ENCODE measurements around the gene BICDL2.

The BICDL2 gene

DNA sequence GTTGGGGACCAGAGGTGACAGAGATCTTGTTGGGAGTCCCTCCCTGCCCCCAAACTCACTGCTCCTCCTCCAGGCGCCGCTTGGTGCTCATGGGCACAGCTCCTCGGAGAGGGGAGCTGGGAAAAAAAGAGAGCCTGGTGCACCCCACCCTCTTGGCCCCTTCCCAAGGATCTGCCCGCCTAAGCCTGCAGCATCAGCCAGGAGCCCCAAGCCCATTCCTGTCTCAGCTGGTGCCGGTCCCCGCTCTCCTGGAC, 13.4 kb downstream of the BICDL2 start:
- FAIRE-seq: no peak

DNA sequence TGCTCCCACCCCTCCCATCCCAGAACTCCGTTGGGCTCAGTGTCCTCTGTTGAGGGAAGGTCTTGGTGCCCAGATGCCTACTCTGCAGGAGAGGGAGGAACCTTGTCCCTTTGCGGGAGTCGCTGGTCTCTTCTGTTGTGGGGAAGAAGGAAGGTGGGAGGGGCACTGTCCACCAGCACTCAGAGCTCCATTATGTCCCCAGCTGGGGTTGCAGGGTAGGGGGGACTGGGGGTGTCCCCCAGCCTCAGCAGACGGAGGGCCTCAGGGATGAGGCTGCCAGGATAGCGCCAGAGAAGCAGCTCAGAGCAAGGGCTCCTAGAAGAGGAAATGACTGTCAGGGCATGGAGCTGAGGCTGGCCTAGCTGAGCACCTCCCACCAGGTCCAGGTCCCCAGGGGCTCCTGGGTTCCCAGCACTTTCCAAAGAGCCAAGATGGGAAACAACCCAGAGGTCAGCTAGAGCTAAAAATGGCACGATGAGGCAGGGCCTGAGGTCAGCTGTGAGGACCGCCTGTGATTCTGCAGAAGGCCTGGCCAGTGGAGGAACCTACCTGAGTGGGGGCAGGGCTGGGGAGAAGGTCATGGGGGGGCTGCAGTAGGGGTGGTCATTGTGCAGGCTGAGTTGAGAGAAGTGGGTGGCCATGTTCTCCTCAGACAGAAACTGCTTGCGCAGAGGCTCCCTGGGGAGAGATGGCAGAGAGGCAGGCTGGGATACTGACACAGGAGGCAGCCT, 13.9 kb downstream of the BICDL2 start:
- FAIRE-seq: no peak

DNA sequence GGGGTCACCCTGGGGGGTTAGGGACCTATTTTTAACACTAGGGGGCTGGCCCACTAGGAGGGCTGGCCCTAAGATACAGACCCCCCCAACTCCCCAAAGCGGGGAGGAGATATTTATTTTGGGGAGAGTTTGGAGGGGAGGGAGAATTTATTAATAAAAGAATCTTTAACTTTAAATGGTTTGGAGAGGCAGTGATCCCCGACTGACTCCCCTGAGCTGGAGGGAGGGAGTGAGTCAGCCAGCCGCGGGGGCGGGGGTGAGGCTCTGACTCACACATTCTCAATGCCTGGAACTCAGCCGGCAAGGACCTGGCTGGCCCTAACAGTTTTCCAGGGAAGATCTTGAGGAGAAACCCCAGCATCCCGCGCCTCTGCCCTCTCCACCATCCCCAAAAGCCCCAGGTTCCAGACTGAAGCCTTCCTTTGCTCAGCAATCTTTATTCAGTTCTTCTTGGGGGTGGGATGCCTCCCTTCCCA, 14.5 kb downstream of the BICDL2 start:
- FAIRE-seq: no peak

DNA sequence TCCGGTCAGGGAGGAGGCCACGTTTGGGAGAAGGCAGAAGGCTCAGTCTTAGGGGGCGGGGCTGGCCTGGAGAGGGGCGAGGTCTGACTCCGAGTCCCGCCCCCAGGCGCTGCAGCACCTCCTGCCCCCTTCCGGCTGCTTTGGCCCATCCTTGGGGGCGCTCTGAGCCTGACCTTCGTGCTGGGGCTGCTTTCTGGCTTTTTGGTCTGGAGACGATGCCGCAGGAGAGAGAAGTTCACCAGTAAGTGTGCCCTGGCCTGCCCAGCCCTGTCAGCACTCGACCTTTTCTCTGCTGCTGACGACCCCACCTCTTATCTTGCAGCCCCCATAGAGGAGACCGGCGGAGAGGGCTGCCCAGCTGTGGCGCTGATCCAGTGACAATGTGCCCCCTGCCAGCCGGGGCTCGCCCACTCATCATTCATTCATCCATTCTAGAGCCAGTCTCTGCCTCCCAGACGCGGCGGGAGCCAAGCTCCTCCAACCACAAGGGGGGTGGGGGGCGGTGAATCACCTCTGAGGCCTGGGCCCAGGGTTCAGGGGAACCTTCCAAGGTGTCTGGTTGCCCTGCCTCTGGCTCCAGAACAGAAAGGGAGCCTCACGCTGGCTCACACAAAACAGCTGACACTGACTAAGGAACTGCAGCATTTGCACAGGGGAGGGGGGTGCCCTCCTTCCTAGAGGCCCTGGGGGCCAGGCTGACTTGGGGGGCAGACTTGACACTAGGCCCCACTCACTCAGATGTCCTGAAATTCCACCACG, 15.1 kb downstream of the BICDL2 start:
- FAIRE-seq: no peak

DNA sequence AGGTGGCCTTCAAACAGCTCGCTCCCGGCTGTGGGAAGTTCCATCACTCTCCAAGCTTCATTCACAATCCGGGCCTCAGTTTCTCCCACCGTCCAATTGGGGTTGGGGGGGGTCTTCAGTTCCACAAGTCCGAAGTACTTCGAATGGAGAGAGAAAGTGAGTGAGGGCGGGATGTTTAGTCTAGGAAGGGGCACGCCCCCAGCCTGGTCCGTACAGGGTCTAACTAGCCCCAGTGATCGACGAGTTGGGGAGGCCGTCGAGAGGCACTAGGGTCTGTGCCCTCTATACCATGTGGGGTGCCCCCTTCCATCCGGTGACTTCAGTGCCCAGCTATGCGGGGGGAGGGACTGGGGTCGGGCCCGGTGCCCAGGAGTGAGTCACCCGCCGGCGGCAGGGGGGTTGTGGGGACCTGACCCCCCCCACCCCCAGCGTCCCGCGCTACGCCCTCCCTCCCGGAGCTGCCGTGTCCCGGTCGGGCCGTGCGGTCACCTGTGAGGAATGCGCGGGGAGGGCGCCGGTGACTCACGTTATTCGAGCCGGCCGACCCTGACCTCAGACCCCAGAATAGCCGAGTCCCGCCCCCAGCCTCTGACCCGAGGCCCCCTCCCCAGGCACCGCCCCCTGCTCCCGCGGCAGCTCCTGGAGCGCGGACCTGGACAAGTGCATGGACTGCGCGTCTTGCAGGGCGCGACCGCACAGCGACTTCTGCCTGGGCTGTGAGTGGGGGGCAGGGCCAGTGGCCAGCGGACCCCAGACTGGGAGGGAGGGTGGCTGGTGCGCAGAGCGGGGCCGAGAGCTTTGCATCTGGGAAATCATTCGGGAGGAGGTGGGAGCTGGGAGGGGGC, 15.9 kb downstream of the BICDL2 start:
- FAIRE-seq: no peak

DNA sequence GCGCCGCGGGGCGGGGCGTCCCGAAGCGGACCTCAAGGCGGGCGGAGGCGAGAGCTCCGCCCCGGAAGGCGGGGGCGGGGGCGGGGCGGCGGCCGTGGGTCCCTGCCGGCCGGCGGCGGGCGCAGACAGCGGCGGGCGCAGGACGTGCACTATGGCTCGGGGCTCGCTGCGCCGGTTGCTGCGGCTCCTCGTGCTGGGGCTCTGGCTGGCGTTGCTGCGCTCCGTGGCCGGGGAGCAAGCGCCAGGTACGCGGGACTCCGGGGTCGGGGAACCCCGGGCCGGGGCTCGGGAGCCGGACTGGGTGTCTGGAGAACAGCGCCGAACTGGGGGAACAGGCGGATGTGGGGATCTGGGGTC, 16.5 kb downstream of the BICDL2 start, which contains the start of gene TNFRSF12A:
TNFRSF12A (plus strand) TSS at position 122 of the 357 bp plus-strand sequence; CDS start at position 152, 30 bp downstream.
- FAIRE-seq: no peak

DNA sequence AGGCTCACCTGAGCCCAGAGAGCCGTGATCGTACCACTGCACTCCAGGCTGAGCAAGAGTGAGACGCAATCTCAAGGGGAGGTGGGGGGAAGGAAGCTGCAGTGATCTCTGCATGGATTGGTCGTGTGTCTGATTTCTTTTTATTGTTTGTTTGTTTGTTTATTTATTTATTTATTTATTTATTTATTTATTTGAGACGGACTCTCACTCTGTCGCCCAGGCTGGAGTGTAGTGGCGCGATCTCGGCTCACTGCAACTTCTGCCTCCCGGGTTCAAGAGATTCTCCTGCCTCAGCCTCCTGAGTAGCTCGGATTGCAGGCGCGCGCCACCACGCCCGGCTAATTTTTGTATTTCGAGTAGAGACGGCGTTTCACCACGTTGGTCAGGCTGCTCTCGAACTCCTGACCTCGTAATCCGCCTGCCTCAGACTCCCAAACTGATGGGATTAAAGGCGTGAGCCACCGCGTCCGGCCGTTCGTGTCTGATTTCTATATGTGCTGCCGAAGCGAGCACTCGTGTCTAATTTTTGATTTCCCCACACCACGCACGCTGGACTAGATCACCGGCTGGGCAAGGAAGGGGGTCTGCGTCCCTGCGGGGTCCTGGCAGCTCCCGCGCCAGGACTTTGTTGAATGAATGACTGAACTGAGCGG, 17.0 kb downstream of the BICDL2 start:
- no peak for FAIRE-seq

DNA sequence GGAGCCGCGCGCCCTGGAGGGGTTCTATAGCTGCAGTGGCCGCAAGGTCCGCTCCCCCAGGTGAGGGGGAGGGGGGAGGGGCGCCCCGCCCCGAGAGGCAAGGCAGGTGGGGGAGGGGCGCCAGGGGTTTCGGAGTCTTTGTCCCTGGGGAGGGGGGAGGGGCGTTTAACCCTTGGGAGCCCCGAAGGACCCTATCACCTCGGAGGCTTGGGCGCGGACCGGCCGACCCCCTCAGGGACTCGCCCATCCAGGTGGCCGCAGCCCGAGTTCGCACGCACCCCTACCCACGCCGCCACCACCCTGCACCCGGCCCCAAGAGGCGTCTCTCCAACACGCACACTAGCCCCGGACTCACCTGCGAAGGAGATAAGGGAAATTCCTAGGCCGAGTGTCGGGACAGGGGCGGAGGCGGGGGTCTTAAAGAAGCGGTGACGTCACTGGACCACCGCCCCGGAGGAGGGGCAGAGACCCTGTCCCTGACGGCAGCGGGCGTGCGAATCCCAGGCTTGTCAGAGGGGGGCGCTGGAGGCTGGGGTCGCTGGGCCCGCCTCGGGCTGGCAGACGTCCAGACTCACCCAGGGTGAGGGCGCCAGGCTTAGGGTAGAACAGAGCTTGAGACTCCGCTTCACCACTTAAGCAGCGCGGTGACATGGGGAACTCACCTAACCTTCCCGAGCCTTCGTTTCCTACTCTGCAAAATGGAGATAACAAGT, 18.8 kb downstream of the BICDL2 start, which contains the start of gene CLDN6:
CLDN6 (minus strand) TSS at position 390 of the 713 bp plus-strand sequence. CDS start 2,162 bp downstream, outside the sequence.
- no peak for FAIRE-seq

DNA sequence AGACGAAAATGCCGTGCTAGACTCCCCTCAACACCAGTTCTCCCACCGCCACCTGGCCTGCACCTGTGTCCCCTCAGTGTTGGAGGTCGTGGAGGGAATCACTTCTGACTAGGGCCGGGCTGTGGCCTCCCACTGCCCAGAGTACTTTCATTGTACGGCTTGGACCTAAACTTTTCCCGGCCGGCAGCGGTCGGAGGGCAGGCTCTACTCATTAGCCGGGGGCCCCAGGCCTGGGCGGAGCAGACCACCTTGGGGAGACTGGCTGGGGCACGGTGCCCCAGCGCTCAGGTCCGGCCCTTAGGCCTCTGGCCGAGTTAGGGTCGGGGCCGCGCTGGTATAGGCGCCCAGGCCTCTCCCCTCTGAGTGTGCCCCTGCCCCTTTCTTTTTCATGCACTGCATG, 19.4 kb downstream of the BICDL2 start:
- FAIRE-seq: no peak

DNA sequence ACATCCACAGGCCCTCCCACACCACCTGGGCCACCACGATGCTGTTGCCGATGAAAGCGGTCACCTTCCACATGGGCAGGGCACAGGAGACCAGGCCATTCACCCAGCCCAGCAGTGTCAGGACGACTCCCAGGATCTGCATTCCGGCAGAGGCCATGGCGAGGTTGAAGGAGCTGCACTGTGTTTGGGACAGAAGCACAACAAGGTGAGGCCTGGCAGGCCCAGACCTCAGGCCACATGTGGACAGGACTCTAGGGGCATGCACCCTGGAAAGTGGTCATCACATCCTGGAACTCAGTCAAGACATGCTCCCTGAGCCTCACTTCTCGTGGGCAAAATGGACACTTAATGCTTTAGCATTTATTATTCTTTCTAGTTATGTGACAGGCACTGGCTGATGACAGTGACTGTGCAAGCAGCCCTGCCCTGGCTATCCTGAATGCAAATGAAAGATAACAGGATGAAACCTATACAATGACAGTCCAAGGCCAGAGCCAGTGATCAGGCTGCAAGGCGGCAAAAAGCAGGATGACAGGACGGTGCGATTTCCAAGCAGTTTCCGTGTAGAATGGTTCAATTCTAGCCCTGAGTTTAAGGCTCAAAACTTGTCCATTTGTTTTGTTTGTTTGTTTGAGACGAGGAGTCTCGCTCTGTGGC, 20.8 kb downstream of the BICDL2 start:
- FAIRE-seq: no peak

DNA sequence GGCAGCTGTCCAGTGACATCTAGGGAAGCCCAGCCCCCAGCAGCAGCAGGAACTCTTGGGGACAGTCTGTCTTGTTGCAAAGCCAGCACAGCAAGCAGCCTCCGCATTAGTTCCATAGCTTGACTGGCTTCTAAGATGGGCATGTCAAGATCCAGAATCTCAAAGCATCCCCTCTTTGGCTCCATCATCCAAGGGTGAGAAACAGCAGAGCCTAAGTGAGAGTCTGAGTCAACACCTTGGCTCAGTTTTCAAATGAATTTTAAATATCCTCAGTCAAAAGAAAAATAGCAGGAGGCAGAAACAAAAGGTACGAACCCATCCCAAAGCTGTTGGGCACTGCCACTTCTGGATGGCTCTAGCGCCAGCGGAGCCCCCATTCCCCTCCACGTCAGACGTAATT, 21.8 kb downstream of the BICDL2 start:
- no peak for FAIRE-seq

DNA sequence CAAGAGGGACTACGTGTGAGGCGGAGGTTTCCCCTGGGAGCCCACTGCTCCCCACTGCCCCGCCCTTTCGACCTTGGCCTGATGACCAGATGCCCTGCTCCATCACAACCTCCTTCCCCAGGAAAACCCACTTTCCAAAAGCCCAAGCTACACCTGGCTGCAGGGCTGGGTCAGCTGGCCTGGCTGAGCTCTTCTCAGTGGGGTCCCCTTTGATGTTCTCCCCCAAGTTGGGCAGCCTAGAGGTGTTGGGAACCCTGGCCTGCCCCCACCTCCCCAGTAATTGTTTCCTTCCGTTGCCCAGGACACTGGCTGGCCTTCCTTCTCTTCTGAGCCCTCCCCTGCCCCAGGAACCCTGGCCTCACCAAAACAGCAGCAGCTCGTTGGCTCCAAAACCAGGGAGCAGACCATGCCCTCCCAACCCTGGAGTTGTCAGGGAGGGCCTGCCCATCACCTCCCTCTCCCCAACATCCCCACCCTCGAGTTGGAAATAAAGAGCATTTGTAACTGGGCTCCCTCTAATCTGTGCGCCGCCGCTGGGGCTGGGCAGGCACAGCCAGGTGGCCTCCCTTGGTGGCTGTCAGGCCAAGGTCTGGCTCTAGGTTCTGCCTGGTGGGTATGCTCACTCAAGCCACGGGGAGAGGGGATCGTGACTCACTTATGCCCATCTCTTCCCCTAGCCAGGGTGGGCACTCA, 22.6 kb downstream of the BICDL2 start:
- no peak for FAIRE-seq

DNA sequence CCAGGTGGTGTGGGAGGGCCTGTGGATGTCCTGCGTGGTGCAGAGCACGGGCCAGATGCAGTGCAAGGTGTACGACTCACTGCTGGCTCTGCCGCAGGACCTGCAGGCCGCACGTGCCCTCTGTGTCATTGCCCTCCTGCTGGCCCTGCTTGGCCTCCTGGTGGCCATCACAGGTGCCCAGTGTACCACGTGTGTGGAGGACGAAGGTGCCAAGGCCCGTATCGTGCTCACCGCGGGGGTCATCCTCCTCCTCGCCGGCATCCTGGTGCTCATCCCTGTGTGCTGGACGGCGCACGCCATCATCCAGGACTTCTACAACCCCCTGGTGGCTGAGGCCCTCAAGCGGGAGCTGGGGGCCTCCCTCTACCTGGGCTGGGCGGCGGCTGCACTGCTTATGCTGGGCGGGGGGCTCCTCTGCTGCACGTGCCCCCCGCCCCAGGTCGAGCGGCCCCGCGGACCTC, 23.2 kb downstream of the BICDL2 start:
- no peak for FAIRE-seq

DNA sequence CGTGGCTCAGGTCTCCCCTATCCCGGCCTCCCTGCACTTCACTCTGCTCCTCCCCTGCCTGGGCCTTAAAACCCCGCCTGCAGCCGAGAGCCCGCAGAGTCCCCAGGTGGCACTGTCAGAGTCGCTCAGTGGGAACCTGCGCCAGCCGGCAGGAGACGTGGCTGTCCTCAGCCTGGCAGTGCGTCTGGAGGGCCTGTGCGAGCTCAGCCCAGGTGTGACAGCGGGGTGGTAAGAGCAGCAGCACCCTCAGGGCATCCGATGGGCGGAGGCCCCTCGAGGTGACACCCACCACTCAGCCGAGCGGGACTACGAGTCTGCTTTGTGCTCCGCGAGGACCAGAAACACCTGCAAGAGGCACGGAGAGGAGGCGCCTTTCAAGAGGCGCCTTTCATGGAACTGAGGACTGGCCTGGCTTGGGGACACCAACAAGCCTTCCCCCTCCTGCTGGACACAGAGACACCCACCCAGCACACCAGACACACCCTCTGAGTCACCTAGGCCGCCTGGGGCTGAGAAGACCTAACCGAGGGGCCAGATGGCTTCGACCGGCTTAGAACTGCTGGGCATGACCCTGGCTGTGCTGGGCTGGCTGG, 23.8 kb downstream of the BICDL2 start, which contains the start of gene CLDN9:
CLDN9 (plus strand) TSS at position 96 of the 593 bp plus-strand sequence; CDS start at position 536, 440 bp downstream.
- no peak for FAIRE-seq

DNA sequence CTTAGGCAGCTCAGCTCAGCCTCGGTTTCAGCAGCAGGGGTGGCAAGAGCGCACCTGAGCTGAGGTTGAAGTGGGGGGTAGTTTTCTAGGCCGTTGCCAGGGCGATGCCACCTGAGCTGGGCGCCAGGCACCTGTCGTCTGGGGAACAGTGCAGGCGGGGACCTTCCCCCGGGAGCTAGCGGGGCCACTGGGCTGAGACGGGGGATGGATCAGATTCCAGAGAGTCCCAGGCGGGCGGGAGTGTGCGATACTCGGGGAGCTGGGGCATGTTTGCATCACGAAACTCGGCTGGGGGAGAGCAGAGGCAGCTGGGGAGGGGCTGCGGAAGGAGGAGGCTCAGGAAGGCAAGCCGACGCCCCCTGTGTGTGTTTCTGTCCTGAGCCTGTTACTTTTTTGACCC, 24.5 kb downstream of the BICDL2 start:
- FAIRE-seq: no peak

DNA sequence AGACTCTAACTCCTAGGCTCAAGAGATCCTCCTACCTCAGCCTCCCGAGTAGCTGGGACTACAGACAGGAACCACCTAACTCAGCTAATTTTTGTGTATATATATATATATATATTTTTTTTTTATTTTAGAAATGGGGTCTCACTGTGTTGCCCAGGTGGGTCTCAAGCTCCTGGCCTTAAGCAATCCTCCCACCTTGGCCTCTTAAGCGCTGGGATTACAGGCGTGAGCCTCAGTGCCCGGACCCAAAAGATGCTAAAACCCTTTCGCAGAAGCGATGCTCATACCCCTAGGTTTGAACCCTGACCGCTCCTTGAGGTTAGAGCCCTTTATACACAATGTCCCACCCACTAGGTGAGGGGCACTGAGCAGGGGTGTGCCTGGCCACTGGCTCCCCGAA, 26.2 kb downstream of the BICDL2 start:
- no peak for FAIRE-seq

DNA sequence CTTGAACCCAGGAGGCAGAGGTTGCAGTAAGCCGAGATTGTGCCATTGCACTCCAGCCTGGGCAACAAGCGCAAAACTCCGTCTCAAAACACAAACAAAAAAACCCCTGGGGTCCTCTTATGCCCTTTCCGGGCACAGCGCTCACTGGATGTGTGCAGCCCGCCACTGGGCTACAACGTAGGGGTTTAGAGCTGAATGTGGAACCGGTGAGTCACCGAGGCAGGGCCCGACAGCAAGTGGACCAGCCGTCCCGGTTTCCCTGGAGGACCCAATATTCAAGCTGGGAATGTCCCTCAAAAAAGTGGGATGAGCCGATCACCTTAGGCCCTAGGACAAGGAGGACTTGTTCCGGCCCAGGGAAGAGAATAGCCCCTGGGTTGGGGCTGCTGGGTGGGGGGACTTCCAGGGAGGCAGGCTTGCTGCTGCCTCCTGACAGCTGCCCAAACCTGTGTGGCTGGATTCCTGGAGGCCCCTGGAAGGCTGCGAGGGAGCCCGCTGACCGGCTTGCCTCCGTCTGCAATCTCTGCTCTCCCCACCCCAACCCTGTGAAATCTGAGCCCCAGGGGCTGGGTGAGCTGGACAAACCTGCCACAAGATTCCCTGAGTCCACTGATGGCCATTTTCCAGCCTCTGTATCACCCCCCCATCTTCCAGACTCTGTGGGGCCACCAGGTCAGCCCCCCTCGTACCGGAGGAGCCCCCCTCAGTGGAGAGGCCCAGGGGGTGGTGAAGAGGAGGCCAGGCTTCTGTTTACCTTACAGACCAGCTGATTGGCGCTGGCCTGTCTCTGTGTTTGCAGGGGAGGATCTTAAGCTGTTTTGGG, 27.0 kb downstream of the BICDL2 start:
- FAIRE-seq: no peak

DNA sequence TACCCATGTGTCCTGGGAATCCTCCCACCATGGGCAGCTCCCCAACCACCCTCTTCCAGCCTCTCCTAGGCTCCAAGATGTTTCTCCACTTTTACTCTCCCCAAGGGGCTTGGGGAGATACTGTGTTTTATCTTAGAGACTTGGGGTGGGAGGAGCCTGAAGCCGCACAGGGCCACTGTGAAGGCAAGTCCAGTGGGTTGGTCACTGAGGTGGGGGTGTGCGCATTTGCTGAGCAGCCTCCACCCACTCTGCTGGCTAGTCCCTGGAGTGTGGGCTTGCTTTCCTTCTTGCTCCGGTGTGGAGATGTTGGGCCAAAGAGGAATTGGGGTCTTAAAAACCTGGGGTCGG, 28.1 kb downstream of the BICDL2 start:
- FAIRE-seq: no peak

DNA sequence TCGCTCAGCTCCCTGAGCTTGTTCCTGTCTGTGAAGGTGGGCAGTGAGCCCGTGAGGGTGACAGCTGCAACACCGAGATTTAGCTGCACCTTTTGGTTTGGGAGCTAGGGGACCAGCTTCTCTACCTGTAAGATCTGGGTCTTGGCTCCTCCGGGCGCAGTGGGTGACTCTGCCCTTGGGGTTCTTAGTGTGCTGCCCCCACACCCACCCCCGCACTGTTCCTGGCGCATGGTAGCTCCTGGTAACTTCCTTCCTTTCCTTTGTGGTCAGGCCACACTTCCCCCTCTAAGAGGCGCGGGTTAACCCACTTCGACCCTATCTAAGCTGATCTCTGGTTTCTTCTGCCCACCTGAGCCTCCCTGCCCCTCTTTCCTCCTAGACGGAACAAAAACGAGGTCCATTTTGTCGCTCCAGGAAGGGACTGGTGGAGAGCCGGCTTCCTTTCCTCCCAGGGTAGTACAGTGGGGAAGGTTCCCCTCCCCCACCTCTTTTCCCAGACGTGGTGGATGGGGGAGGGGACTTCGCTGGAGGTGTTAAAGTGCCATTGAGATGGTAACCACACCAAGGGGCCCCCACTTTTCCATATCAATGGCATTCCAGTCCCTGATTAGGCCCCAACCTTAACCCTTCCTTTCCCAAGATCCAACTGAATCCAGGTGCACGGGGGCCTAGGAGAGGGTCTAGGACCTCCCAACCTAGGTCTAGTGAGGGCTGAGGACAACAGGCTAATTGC, 28.6 kb downstream of the BICDL2 start:
- no peak for FAIRE-seq

Measured in islet of Langerhans (tissue), 1 donor.